ENCODE data around the gene CAND2.
A peak's percentile ranks its signal among the peaks of the same experiment; 100 is the strongest.

CAND2 gene

DNA sequence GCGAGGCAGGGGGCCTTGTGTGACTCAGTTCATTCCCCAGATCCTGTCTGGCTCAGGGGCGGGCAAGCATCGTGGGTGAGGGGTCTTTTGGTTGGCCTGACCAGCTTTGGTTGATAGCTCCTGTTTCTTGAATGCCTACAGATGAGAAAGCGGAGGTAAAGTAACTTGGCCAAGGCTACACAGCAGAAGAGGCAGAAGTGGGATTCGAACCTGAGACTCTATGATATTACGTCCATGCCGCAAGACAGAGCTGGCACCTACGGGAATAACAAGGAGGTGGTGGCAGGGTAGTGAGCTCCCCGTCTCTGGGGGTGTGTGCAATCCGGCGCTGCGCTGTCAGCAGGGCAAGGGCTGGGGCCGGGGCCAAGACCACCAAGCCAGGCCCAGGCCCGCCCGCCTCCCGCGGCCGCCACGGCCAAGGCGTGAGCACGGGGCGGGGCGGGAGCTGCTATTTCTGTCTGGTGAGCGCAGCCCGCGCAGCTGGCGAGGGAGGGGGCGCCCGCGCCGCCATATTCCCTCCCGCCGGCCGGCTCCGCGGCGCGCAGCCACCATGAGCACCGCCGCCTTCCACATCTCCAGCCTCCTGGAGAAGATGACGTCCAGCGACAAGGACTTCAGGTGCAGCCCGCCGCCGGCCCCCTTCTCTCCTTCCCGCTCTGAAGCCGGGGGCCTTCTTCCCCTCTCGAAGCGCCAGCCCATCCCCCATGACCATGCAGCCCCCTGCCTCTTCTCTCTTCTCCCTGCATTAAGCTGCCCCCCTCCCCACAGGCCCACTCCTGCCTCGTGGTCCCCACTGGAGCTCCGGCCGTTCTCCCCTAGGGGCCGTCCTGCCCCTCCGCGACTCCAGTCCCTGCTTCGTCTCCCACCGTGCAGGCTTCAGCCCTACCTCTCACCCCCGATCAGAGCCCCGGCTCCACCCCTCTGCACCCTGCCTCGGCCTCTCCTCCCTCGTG, at the start of gene CAND2:
Gene CAND2, plus strand, starts transcription at position 510 of the 953 bp plus-strand sequence. Its CDS starts 41 bp downstream, at position 551.
- FAIRE-seq (no peak), DNase-seq (ENCODE audit: low spot score) (no peak)

- FAIRE-seq: no peak
- no peak for DNase-seq (ENCODE audit: low spot score)
Measured at GRCh38 chr3:12748477-12748876, 48.0 kb upstream of the CAND2 start.

DNA sequence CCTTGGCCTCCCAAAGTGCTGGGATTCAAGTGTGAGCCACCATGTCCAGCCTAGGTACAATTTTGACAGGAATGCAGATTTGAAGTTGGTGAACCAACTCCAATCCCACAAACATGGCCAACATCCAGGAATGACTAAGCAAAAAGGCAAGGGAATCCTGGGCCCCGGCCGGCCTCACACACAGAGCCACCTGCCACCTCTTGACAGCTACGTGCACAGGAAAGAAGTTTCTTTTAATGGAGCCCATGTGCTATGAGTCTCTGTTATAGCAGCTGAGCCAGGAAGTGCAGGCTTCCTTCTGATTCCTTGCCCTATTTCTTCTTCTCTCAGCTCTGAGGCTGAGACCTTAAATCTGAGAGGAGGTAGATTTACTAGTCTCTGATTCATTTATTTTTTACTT, 46.3 kb upstream of the CAND2 start:
- FAIRE-seq (no peak), DNase-seq (ENCODE audit: low spot score) (peak; percentile 86)

DNA sequence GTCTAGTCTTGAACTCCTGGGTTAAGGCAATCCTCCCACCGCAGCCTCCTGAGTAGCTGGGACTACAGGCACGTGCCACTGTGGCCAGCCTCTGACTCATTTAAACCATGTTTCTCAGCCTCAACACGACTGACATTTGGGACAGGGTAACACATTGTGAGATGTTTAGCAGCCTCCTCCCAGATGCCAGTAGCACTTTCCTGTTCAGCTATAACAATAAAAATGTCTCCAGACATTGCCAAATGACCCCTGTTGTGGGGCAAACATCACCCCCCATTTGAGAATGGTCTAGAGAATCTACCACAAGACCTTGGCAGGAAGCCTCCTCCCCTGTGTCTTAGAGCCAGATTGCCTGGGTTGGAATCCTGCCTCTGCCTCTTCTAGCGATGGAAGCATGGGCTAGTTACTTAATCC, 45.8 kb upstream of the CAND2 start:
- FAIRE-seq: peak; percentile 30
- peak; percentile 68 for DNase-seq (ENCODE audit: low spot score)

DNA sequence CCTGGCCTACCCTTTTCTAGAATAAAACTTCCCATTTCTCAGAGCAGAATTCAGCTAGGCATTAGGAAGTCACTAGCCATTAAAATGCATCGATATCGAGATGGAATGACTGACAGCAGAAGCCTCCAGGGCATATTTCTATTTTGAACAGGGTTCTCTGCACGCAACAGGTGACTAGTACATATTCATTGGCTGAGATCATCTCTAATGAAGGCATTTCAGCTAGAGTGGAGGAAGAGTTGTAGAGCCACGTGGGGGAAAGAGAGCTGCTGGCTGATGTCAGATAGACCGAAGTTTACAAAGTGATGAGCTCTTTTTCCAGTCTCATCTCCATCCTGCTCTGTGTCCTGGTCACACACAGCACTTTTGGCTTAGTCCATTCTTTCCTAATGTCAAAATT, 44.9 kb upstream of the CAND2 start:
- DNase-seq (ENCODE audit: low spot score) (peak; percentile 45), FAIRE-seq (no peak)

GRCh38 chr3:12752102-12752501, 44.4 kb upstream of the CAND2 start:
- no peak for FAIRE-seq

GRCh38 chr3:12752809-12753208, 43.7 kb upstream of the CAND2 start:
- FAIRE-seq (no peak), DNase-seq (ENCODE audit: low spot score) (no peak)

More at GRCh38 chr3:12752102-12752501, 44.4 kb upstream of the CAND2 start:
- DNase-seq (ENCODE audit: low spot score): no peak

- DNase-seq (ENCODE audit: low spot score): no peak
- FAIRE-seq: no peak
Measured at GRCh38 chr3:12753275-12754028, 43.0 kb upstream of the CAND2 start.

DNA sequence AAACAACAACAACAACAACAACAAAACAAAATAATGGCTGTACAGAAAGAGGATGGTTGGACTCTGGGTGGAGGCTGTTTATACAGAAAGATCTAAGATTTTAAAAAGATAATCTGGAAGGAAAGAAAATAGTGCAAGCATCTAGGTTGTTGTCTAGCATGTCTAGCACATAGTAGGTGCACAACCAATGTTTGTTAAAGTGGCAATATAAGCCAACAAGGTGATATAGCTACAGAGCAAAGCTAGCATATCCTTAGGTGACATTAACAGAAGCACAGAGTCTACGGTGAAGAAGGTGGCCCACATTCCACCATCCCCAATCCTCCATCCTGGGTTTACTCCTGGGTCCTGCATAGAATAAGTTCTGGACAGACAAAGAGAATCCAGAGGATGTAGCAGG, 42.2 kb upstream of the CAND2 start:
- no peak for FAIRE-seq
- no peak for DNase-seq (ENCODE audit: low spot score)

DNA sequence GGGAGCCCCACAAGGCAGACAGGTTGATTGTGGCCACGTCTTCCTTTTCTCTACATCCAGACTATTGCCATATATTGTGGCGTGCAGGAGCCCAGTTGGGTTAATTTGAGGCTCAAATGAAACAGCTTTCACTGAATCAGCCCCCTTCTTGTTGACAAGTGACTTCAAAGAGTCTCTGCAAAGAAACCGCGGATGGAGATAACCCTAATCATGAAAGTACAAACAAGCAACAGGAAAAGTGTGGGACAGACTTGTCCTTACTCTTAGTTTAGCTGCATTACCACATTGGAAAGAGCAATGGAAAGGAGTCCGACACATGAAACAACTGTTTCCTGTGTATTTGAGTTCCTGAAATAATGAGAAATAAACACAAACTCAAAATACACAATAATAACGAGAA, 40.7 kb upstream of the CAND2 start:
- no peak for DNase-seq (ENCODE audit: low spot score)

GRCh38 chr3:12756175-12756574, 40.3 kb upstream of the CAND2 start:
- no peak for DNase-seq (ENCODE audit: low spot score)
- no peak for FAIRE-seq

More for the DNA sequence above, 40.7 kb upstream of the CAND2 start:
- FAIRE-seq: no peak

GRCh38 chr3:12756635-12757034, 39.8 kb upstream of the CAND2 start:
- no peak for DNase-seq (ENCODE audit: low spot score)
- no peak for FAIRE-seq

DNA sequence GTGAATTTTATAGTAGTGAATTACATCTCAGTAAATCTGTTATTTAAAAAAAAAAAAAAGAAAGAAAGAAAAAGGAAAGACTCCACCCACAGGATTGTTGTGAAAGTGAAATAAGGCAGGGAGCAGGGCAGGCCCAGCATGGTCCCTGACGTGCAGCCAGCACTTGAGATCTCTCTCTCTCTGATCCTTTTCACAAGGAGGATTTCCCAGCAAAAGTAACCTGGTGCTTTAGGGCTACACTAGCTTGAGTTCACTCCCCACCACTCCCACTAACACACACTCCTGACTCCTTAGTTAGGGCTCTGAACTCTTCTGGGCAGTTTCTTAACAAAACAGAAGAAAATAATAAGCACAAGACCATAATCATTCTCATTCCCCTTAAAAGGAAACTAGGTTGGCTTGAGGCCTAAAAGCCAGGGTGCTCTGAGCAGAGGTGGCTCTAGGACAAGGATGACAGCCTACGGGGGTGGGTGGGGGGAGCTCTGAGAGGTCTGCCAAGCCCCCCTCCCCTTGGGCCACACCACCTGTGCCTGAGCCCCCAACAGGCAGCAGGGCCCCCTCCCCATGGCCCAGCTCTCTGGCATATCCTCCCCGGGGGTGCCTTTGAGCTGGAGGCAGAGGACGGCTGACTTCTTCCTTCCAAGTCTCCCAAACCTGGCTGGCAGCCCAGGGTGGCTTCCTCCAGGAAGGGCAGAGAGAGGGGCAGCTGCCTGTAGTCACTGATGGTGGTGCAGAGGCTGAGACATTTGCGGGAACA, 38.3 kb upstream of the CAND2 start:
- DNase-seq (ENCODE audit: low spot score) (peak; percentile 38), FAIRE-seq (no peak)

GRCh38 chr3:12759097-12759679, 37.3 kb upstream of the CAND2 start, which contains the start of gene TMEM40:
Gene TMEM40, minus strand, starts transcription at chr3:12759259. Its CDS starts 9,427 bp downstream, at chr3:12749832.
- DNase-seq (ENCODE audit: low spot score) (peak; percentile 53), FAIRE-seq (peak; percentile 69)

DNA sequence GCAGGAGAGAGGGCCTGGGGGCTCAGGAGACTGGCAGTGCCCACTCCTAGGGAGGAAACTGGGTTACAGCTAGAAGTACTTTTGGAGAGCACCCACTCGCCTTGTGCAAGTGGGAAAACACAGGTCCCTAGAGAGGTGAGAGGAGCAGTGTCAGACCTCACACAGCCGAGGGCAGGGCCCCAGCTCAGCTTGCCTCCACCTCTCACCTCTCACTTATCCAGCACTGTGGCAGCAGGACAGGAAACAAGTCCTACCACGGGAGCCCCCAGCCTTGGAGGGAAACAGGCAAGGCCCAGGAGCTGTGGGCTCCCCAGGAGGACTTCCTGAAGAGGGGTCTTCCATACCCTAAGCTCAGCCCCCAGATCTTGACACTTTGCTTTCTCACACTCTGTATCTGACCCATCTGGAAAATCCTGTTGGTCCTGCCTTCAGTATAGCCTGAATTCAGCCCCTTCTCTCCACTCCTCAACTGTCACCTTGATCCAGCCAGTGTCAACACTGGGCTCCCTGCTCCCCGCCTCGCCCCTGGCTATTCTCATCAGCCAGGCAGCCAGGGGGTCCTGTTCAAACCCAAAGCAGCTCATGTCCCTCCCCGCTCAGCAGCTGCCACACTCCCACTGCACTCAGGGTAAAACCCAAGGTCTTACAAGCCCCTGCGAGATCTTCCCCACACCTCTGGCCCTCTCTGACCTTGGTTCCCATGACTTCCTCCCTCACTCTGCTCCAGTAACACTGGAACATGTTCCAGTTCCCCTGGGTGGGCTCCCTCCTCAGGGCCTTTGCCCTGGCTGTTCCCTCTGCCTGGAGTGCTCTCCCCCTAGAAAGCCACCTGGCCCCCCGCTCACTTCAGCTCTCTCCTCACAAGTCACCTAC, 36.6 kb upstream of the CAND2 start:
- FAIRE-seq (no peak), DNase-seq (ENCODE audit: low spot score) (no peak)

DNA sequence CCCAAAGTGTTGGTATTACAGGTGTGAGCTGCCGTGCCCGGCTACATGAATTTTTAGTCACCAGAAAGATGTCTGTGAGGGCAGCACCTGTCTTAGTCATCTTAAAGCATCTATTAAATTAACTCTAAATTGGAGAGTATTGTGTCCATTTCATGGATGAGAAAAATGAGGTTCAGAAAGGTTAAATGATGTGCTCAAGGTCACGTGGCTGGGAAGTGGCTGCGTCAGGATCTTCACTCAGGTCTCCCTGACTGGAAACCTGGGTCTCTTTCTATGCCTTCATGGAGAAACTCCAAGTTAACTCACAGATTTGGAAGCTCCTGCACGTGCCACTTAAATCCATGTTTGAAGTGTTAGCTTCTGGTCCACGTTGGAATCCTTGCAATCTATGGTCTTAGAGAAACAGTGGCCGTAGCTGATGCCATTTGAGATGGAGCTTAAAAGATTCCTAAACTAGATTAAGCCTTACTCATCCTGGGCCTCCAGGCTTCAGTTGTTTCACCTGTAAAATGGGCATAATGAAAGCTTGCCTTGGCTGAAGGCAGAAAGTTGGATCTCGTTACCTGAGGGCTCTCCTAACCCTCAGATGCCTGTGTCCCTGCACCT, 32.2 kb upstream of the CAND2 start:
- FAIRE-seq (no peak), DNase-seq (ENCODE audit: low spot score) (no peak)

GRCh38 chr3:12766541-12766940, 29.9 kb upstream of the CAND2 start:
- DNase-seq (ENCODE audit: low spot score) (no peak), FAIRE-seq (no peak)

- no peak for DNase-seq (ENCODE audit: low spot score)
- no peak for FAIRE-seq
Measured at GRCh38 chr3:12768579-12769527, 27.6 kb upstream of the CAND2 start.
